ENCODE data around the gene CHTOP.
"Not testable (repeated sequence)": the region's sequence is repeated elsewhere in the genome, so short reads cannot be mapped to it uniquely, and the experiment has no call there.

The CHTOP gene

GRCh38 chr1:153649863-153650235 is 16.0 kb downstream of the CHTOP start:
- no peaks in the 10 kb centered on the region for H3K9me3 Mint-ChIP-seq
- ATAC-seq (replicated peaks) (peak in 1 of 2 donors; percentile 15), DNase-seq (no peak)
- H3K4me1 Mint-ChIP-seq, result peaks cover 9 to 13% of the 10 kb centered on the region in 2 donors
- H3K27me3 Mint-ChIP-seq, result no peaks in the 10 kb centered on the region
- no peak overlapping the region for H3K4me3 Mint-ChIP-seq
- H3K27ac Mint-ChIP-seq, result peak overlapping the region; percentile 48
- peaks cover 18 to 31% of the 10 kb centered on the region in 2 donors for H3K36me3 Mint-ChIP-seq

DNA sequence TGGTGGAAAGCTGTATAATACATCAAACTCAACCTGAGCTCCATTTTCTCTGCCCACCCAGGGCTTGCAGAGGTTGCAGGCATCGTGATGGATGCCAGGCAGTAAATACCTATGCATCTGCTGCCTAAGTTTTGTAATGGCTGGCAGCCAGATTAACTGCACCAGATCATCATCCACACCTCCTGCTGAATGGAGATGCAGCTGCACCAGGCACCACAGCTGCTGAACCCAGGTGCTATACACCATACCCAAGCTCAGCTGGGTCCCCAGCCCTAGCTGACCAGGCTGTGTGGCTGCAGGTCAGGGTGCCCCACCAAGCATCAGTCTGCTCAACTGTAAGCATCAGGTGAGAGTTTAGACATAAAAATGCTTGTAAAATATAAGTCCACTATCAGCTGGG is 17.9 kb downstream of the CHTOP start:
- ATAC-seq (replicated peaks), result no peak

GRCh38 chr1:153652805-153653500 is 19.1 kb downstream of the CHTOP start:
- no peak overlapping the region for H3K4me3 Mint-ChIP-seq
- DNase-seq (no peak), ATAC-seq (replicated peaks) (no peak)
- H3K27ac Mint-ChIP-seq, result no peak overlapping the region
- H3K27me3 Mint-ChIP-seq, result no peaks in the 10 kb centered on the region
- no peaks in the 10 kb centered on the region for H3K9me3 Mint-ChIP-seq
- peaks cover 0 to 3% of the 10 kb centered on the region in 2 donors for H3K36me3 Mint-ChIP-seq
- H3K4me1 Mint-ChIP-seq, result peaks cover 0 to under 1% of the 10 kb centered on the region in 2 donors

More for the DNA sequence above, 17.9 kb downstream of the CHTOP start:
- Mint-ChIP-seq H3K4me3 (no peak overlapping the region), H3K9me3 (no peaks in the 10 kb centered on the region), H3K27me3 (no peaks in the 10 kb centered on the region), H3K27ac (no peak overlapping the region), H3K36me3 (peaks cover 6 to 14% of the 10 kb centered on the region in 2 donors), H3K4me1 (peaks cover under 1 to 5% of the 10 kb centered on the region in 2 donors)
- DNase-seq, result no peak

DNA sequence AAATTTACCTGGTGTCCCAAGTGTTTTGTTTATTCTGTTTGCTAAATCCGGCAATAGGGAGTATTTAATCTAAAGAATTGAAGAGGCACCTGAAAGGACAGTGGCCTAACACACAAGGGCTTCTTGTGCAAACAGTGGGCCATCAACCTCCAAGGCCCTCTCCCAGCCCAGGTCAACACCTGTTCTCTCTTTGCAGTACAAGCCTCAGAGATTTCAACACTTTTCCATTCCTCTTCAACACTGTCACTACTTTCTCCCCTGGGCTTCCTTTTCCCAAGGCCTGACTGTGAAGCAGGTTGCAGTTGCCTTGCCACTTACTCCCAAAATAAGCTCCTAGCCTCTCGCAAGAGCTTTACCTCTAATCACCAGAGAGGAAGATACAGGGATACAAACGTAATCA is 21.5 kb downstream of the CHTOP start:
- ATAC-seq (replicated peaks), result no peak
- no peak overlapping the region for H3K4me3 Mint-ChIP-seq
- peaks cover 5 to 15% of the 10 kb centered on the region in 2 donors for H3K4me1 Mint-ChIP-seq

GRCh38 chr1:153658400-153659174 is 24.7 kb downstream of the CHTOP start, which contains the start of gene SNAPIN:
SNAPIN (plus strand) TSS chr1:153658703; CDS start chr1:153658744, 41 bp downstream.
- Mint-ChIP-seq H3K4me1 (peaks cover 12 to 25% of the 10 kb centered on the region in 2 donors), H3K27me3 (no peaks in the 10 kb centered on the region), H3K9me3 (no peaks in the 10 kb centered on the region), H3K36me3 (peaks cover 17 to 21% of the 10 kb centered on the region in 2 donors), H3K27ac (peak within 1 kb of the TSS; percentile 94), H3K4me3 (peak within 1 kb of the TSS; percentile 97 to 99)
- DNase-seq (peak; percentile 90), ATAC-seq (replicated peaks) (peak; percentile 99)

More for the DNA sequence above, 21.5 kb downstream of the CHTOP start:
- Mint-ChIP-seq H3K27me3 (no peaks in the 10 kb centered on the region), H3K36me3 (peaks cover 0 to 3% of the 10 kb centered on the region in 2 donors), H3K9me3 (no peaks in the 10 kb centered on the region), H3K27ac (no peak overlapping the region)
- no peak for DNase-seq

DNA sequence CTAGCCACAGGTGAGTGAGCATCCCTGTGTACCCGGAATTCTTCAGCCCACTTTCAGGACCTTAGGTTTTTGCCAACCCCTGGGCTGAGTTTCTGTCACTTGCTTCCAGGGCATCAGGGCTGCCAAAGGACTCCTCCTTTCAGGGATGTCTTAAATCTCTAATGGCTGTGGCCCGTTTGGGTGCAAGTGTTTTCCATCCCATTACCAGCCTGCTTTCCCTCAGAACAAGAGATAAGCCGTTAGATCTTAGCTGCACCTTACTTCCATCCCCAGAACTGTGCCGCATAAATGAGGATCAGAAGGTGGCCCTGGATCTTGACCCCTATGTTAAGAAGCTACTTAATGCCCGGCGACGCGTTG is 25.3 kb downstream of the CHTOP start:
- no peak for DNase-seq
- Mint-ChIP-seq H3K4me3 (peak overlapping the region; percentile 97 to 99), H3K27ac (peak overlapping the region; percentile 94), H3K27me3 (no peaks in the 10 kb centered on the region), H3K36me3 (peaks cover 21 to 26% of the 10 kb centered on the region in 2 donors), H3K9me3 (no peaks in the 10 kb centered on the region), H3K4me1 (peaks cover 12 to 25% of the 10 kb centered on the region in 2 donors)
- no peak for ATAC-seq (replicated peaks)

DNA sequence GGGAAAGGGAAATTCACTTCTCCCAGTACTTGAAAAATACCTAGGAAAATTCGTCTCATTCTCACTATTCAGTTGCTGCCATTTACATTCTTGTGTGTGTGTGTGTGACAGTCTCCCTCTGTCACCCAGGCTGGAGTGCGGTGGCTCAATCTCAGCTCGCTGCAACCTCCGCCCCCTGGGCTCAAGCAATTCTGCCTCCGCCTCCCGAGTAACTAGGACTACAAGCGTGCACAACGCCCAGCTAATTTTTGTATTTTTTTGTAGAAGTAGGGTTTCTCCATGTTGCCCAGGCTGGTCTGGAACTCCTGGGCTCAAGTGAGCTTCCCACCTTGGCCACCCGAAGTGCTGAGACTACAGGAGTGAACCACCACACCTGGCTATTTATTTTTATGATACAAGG is 25.8 kb downstream of the CHTOP start:
- peaks cover 24 to 29% of the 10 kb centered on the region in 2 donors for H3K36me3 Mint-ChIP-seq
- H3K4me3 Mint-ChIP-seq, result peak overlapping the region; percentile 97 to 99
- peaks cover 12 to 25% of the 10 kb centered on the region in 2 donors for H3K4me1 Mint-ChIP-seq
- no peaks in the 10 kb centered on the region for H3K9me3 Mint-ChIP-seq
- ATAC-seq (replicated peaks) (no peak), DNase-seq (no peak)
- peak overlapping the region; percentile 59 for H3K27ac Mint-ChIP-seq
- no peaks in the 10 kb centered on the region for H3K27me3 Mint-ChIP-seq

- Mint-ChIP-seq H3K27ac (peak overlapping the region; percentile 47), H3K9me3 (no peaks in the 10 kb centered on the region), H3K27me3 (no peaks in the 10 kb centered on the region), H3K36me3 (peaks cover 35 to 40% of the 10 kb centered on the region in 2 donors), H3K4me3 (no peak overlapping the region), H3K4me1 (peaks cover 12 to 25% of the 10 kb centered on the region in 2 donors)
- DNase-seq, result no peak
- ATAC-seq (replicated peaks), result no peak
Measured at GRCh38 chr1:153661111-153661708, 27.3 kb downstream of the CHTOP start.

GRCh38 chr1:153662269-153662668 is 28.4 kb downstream of the CHTOP start:
- H3K27ac Mint-ChIP-seq, result peak overlapping the region; percentile 65
- peaks cover 43 to 47% of the 10 kb centered on the region in 2 donors for H3K36me3 Mint-ChIP-seq
- H3K4me3 Mint-ChIP-seq, result no peak overlapping the region
- DNase-seq (no peak), ATAC-seq (replicated peaks) (no peak)
- no peaks in the 10 kb centered on the region for H3K9me3 Mint-ChIP-seq
- peaks cover 12 to 25% of the 10 kb centered on the region in 2 donors for H3K4me1 Mint-ChIP-seq
- no peaks in the 10 kb centered on the region for H3K27me3 Mint-ChIP-seq

GRCh38 chr1:153663211-153663610 is 29.3 kb downstream of the CHTOP start:
- peaks cover 13 to 26% of the 10 kb centered on the region in 2 donors for H3K4me1 Mint-ChIP-seq
- no peaks in the 10 kb centered on the region for H3K27me3 Mint-ChIP-seq
- H3K9me3 Mint-ChIP-seq, result no peaks in the 10 kb centered on the region
- ATAC-seq (replicated peaks) (no peak), DNase-seq (no peak)
- peaks cover 50 to 57% of the 10 kb centered on the region in 2 donors for H3K36me3 Mint-ChIP-seq
- H3K27ac Mint-ChIP-seq, result no peak overlapping the region
- H3K4me3 Mint-ChIP-seq, result no peak overlapping the region

- H3K27ac Mint-ChIP-seq, result peak overlapping the region; percentile 20
- H3K9me3 Mint-ChIP-seq, result no peaks in the 10 kb centered on the region
- H3K36me3 Mint-ChIP-seq, result peaks cover 45% of the 10 kb centered on the region in 2 donors
Measured at GRCh38 chr1:153667439-153667838, 33.6 kb downstream of the CHTOP start.

DNA sequence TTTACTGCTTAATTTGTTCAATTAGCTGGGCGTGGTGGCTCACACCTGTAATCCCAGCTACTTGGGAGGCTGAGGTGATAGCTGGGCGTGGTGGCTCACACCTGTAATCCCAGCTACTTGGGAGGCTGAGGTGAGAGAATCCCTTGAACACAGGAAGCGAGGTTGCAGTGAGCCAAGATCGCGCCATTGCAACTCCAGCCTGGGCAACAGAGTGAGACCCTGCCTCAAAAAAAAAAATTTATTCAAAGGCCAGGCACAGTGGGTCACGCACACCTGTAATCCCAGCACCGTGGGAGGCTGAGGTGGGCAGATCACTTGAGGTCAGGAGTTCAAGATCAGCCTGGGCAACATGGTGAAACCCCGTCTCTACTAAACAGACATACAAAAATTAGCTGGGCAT is 34.8 kb downstream of the CHTOP start:
- not testable (repeated sequence) for H3K4me3 Mint-ChIP-seq; H3K27me3 Mint-ChIP-seq; H3K9me3 Mint-ChIP-seq; ATAC-seq (replicated peaks); H3K27ac Mint-ChIP-seq; DNase-seq
- H3K36me3 Mint-ChIP-seq, result peaks cover 39 to 44% of the 10 kb centered on the region in 2 donors
- peaks cover 12 to 28% of the 10 kb centered on the region in 2 donors for H3K4me1 Mint-ChIP-seq

More at GRCh38 chr1:153667439-153667838, 33.6 kb downstream of the CHTOP start:
- Mint-ChIP-seq H3K4me3 (no peak overlapping the region), H3K4me1 (peaks cover 14 to 29% of the 10 kb centered on the region in 2 donors), H3K27me3 (no peaks in the 10 kb centered on the region)
- ATAC-seq (replicated peaks) (no peak), DNase-seq (no peak)

DNA sequence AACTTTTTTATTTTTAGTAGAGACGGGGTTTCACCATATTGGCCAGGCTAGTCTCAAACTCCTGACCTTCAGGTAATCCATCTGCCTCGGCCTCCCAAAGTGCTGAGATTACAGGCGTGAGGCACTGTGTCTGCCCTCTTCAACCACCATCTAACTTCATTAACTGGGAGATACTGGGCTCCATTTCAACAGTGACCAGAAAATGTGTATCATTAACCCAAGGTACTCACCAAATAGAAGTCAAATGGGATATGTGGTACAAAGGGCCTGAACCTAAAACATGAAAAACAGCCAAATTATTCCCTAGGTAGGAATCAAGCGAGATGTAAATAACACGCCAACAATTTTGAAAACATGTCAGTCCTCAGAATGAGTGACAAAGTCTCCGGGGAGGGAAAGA is 35.7 kb downstream of the CHTOP start:
- Mint-ChIP-seq H3K4me1 (peaks cover 12 to 28% of the 10 kb centered on the region in 2 donors), H3K27ac (no peak overlapping the region), H3K36me3 (peaks cover 32 to 37% of the 10 kb centered on the region in 2 donors), H3K4me3 (no peak overlapping the region), H3K27me3 (no peaks in the 10 kb centered on the region), H3K9me3 (no peaks in the 10 kb centered on the region)
- ATAC-seq (replicated peaks) (no peak), DNase-seq (no peak)

DNA sequence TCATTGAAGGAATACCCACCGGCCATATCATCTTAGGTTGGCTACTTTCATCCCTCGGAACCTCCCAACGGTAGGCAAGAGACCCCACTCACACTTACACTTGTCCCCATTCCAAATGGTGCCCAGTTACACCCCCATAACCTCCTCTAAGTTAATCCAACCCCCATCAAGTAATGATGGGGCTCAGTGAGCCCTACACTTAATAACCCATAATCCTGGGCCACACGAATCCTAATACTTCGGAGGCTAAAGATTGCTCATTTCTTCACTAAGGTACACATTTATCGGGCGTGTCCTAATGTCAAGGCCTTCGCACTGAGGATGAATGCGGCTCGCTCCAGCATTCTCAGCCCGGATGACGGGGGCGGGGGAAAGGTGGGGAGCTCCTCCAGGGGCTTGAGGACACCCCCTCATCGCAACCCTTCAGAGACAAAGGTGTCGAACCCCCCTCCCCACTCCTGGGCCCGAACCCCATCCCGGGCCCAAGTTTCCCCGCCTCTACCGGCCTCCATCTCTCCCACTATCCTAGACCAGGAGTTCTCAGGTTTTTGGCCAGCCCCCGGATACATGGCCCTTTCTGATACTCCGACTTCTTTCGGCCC is 36.5 kb downstream of the CHTOP start:
- H3K4me3 Mint-ChIP-seq, result no peak overlapping the region
- ATAC-seq (replicated peaks), result no peak
- H3K36me3 Mint-ChIP-seq, result peaks cover 24 to 30% of the 10 kb centered on the region in 2 donors
- no peak for DNase-seq
- peaks cover 12 to 28% of the 10 kb centered on the region in 2 donors for H3K4me1 Mint-ChIP-seq
- H3K27ac Mint-ChIP-seq, result no peak overlapping the region
- no peaks in the 10 kb centered on the region for H3K9me3 Mint-ChIP-seq
- H3K27me3 Mint-ChIP-seq, result no peaks in the 10 kb centered on the region

All from stimulated activated naive B cell treated with anti-CD40 and anti-IgM and Interleukin-4, amounts not matched to agents 10 μg/mL and 1 μg/mL and 100 μg/mL, for 72 hours (primary cell).